Transverse colon (tissue), 4 donors: ENCODE results near the gene KRTAP10-3.

ENCODE experiments used
- POLR2A ChIP-seq: fragments of 450-650 bp; IDR thresholded peaks from one replicate; pipeline ENCODE4 v1.6.1; 2016; ENCODE audit warnings: antibody characterized with exemption, mild to moderate bottlenecking, moderate library complexity
- POLR2AphosphoS5 ChIP-seq, 3 donors: sonication (generic); formaldehyde crosslinking; IDR thresholded peaks; one replicate each; pipeline ENCODE4 v1.6.1; 2016; ENCODE audit warnings: antibody characterized with exemption in 3 of 3
- TF ChIP-seq, protein P1 (sequence below), 5 experiments: fragments of 200-600 bp in 3 of 5; fragments of 450-650 bp in 2 of 5; sonication (generic) in 3 of 5; IDR thresholded peaks; 1 replicate in 2 of 5; 2 replicates in 3 of 5; pipeline ENCODE4 v1.5.1; 2016 to 2017; ENCODE audit warnings: antibody characterized with exemption in 5 of 5, inconsistent platforms in 3 of 5, mild to moderate bottlenecking in 2 of 5, moderate library complexity in 1 of 5

GRCh38 chr21:44516828-44517174, 41.8 kb downstream of the KRTAP10-3 start:
- TF ChIP-seq, protein P1, sequence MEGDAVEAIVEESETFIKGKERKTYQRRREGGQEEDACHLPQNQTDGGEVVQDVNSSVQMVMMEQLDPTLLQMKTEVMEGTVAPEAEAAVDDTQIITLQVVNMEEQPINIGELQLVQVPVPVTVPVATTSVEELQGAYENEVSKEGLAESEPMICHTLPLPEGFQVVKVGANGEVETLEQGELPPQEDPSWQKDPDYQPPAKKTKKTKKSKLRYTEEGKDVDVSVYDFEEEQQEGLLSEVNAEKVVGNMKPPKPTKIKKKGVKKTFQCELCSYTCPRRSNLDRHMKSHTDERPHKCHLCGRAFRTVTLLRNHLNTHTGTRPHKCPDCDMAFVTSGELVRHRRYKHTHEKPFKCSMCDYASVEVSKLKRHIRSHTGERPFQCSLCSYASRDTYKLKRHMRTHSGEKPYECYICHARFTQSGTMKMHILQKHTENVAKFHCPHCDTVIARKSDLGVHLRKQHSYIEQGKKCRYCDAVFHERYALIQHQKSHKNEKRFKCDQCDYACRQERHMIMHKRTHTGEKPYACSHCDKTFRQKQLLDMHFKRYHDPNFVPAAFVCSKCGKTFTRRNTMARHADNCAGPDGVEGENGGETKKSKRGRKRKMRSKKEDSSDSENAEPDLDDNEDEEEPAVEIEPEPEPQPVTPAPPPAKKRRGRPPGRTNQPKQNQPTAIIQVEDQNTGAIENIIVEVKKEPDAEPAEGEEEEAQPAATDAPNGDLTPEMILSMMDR (IDR thresholded peaks at IDR 0.05) = no peak
- no peak for TF ChIP-seq POLR2AphosphoS5 (IDR thresholded peaks at IDR 0.05)
- TF ChIP-seq POLR2A = no peak
